GM12878 (cell line): ENCODE data around the gene PPIE. TPM values are rescaled to one million over a fixed set of nuclear protein-coding genes. Genes with fewer than 3 reads are reported as not detected.

ENCODE experiments used
- ATAC-seq: fragments of 200-7000 bp; cut with Tn5 transposase; 3 replicates; pipeline ENCODE4 v1.9.1; 2020; ENCODE audit warnings: mild to moderate bottlenecking, moderate library complexity
- BruUV-seq: library from RNA; stranded (reverse); fragments of 400-500 nt; replicated peaks from 2 replicates; lab custom pipeline; 2021; lab: Mats Ljungman, UMichigan
- CTCF ChIA-PET: fragments of 300-600 bp; sonication (Branson Sonifier 250); formaldehyde crosslinking; extraction: SDS; loops from one replicate; lab custom pipeline; 2021; ENCODE audit warnings: inconsistent platforms; lab: Yijun Ruan, JAX
- POLR2A ChIA-PET: fragments of 350-600 bp; formaldehyde crosslinking; extraction: SDS; loops from one replicate; lab custom pipeline; 2021; ENCODE audit warnings: inconsistent platforms; lab: Charles Lee
- RAD21 ChIA-PET: fragments of 300-600 bp; sonication (Branson Sonifier 250); formaldehyde crosslinking; loops from one replicate; lab custom pipeline; 2023; ENCODE audit warnings: antibody characterized with exemption; ENCODE audit not compliant: unreplicated experiment; lab: Charles Lee
- SMC1A ChIA-PET: fragments of 300-600 bp; sonication (Branson Sonifier 250); formaldehyde crosslinking; loops from one replicate; lab custom pipeline; 2023; ENCODE audit not compliant: unreplicated experiment, uncharacterized antibody; lab: Charles Lee
- DNase-seq: peaks from one replicate; pipeline ENCODE4 v3.0.0-alpha.2; 2011; ENCODE audit warnings: low read depth, low spot score
- FAIRE-seq: peaks from 3 replicates; lab custom pipeline; 2011; peaks lifted over from hg19 to GRCh38; lab: Jason Lieb, UNC
- H2AFZ ChIP-seq: 2 replicates; pipeline ENCODE4 v1.6.0; 2011; ENCODE audit warnings: low read depth, low read length, control low read depth; ENCODE audit not compliant: control insufficient read depth
- H3K27ac ChIP-seq: 2 replicates; pipeline ENCODE4 v1.5.1; 2011; ENCODE audit warnings: control low read depth; ENCODE audit not compliant: control insufficient read depth, insufficient read depth
- H3K27me3 ChIP-seq, 2 experiments: replicated peaks in 1 of 2; 2 replicates each; pipeline versions ENCODE4 v1.6.0 to v1.6.1; 2011; ENCODE audit warnings: low read length in 1 of 2; ENCODE audit not compliant: control insufficient read depth in 2 of 2, insufficient read depth in 2 of 2
- H3K36me3 ChIP-seq, 2 experiments: 2 replicates each; pipeline ENCODE4 v1.5.1; 2011; ENCODE audit warnings: low read length in 1 of 2; ENCODE audit not compliant: control insufficient read depth in 2 of 2, insufficient read depth in 2 of 2
- H3K4me1 ChIP-seq: 2 replicates; pipeline ENCODE4 v1.6.1; 2011; ENCODE audit warnings: mild to moderate bottlenecking, low read length, moderate library complexity, mixed read lengths; ENCODE audit not compliant: control insufficient read depth, insufficient read depth
- H3K4me2 ChIP-seq: 2 replicates; pipeline ENCODE4 v1.6.0; 2011; ENCODE audit warnings: control low read depth; ENCODE audit not compliant: control insufficient read depth, insufficient read depth
- H3K4me3 ChIP-seq: fragments of 200-600 bp; sonication (generic); 2 replicates; pipeline ENCODE4 v1.5.1; 2016
- H3K79me2 ChIP-seq: 2 replicates; pipeline ENCODE4 v1.6.0; 2011; ENCODE audit warnings: low read length; ENCODE audit not compliant: control insufficient read depth, insufficient read depth
- H3K9ac ChIP-seq: 2 replicates; pipeline ENCODE4 v1.8.0; 2011; ENCODE audit warnings: low read length, control low read depth, mixed read lengths; ENCODE audit not compliant: control insufficient read depth, insufficient read depth
- H3K9me3 ChIP-seq: replicated peaks from 3 replicates; pipeline ENCODE4 v1.5.1; 2011; ENCODE audit warnings: mild to moderate bottlenecking, low read length; ENCODE audit not compliant: control insufficient read depth, insufficient read depth
- H4K20me1 ChIP-seq: 2 replicates; pipeline ENCODE4 v1.6.0; 2011; ENCODE audit not compliant: control insufficient read depth, insufficient read depth
- IKZF2 ChIP-seq, 2 experiments: fragments of 450-650 bp; IDR thresholded peaks; 2 replicates each; pipeline ENCODE4 v1.6.1; 2017; ENCODE audit warnings: mild to moderate bottlenecking in 2 of 2, moderate library complexity in 2 of 2
- JUNB ChIP-seq: IDR thresholded peaks from 2 replicates; pipeline ENCODE4 v1.6.1; 2016; ENCODE audit warnings: antibody characterized with exemption, mild to moderate bottlenecking
- MEF2A ChIP-seq: IDR thresholded peaks from 2 replicates; pipeline ENCODE4 v1.6.1; 2011; ENCODE audit warnings: low read depth, mild to moderate bottlenecking, low read length, moderate library complexity; ENCODE audit not compliant: insufficient read depth
- NFYA ChIP-seq: IDR thresholded peaks from 2 replicates; pipeline ENCODE4 v1.6.1; 2011; ENCODE audit warnings: low read depth, mild to moderate bottlenecking, low read length, improper control_type of control experiment, borderline replicate concordance
- NR2F1 ChIP-seq: fragments of 450-650 bp; conservative IDR thresholded peaks from 2 replicates; pipeline ENCODE4 v1.6.1; 2017; ENCODE audit warnings: mild to moderate bottlenecking
- RFX5 ChIP-seq: IDR thresholded peaks from 2 replicates; pipeline ENCODE4 v1.6.1; 2011; ENCODE audit warnings: low read depth, low read length, improper control_type of control experiment
- RUNX3 ChIP-seq: IDR thresholded peaks from 2 replicates; pipeline ENCODE4 v1.6.1; 2012; ENCODE audit warnings: low read length, inconsistent platforms
- SIX5 ChIP-seq: IDR thresholded peaks from 2 replicates; pipeline ENCODE4 v1.6.1; 2011; ENCODE audit warnings: mild to moderate bottlenecking, low read depth, low read length, moderate library complexity; ENCODE audit not compliant: severe bottlenecking
- SMC3 ChIP-seq: IDR thresholded peaks from 2 replicates; pipeline ENCODE4 v1.6.1; 2011; ENCODE audit warnings: low read length, improper control_type of control experiment, borderline replicate concordance
- WRNIP1 ChIP-seq: IDR thresholded peaks from 2 replicates; pipeline ENCODE4 v1.6.1; 2011; ENCODE audit warnings: low read depth, low read length, improper control_type of control experiment, borderline replicate concordance
- YY1 ChIP-seq: IDR thresholded peaks from 2 replicates; pipeline ENCODE4 v1.6.1; 2011; ENCODE audit warnings: low read depth, mild to moderate bottlenecking, low read length
- WGBS: methylation state at CpG from one replicate; pipeline ENCODE4 v1.1.6; 2016; ENCODE audit warnings: low lambda C conversion rate; ENCODE audit not compliant: insufficient replicate concordance, insufficient coverage; ENCODE audit errors: missing lambda C conversion rate; 5-methylcytosine and 5-hydroxymethylcytosine counted together
- in situ Hi-C: fragments of 300-500 bp; cut with MboI; formaldehyde crosslinking; loops from 9 replicates; pipeline ENCODE4 v1.14.3; 2018; ENCODE audit warnings: mixed read lengths
- intact Hi-C: fragments of 100-400 bp; cut with micrococcal nuclease; formaldehyde crosslinking; loops from one replicate; pipeline ENCODE4 v1.14.2; 2022; ENCODE audit not compliant: unreplicated experiment
- polyA plus RNA-seq, 11 experiments: library from polyadenylated mRNA; depleted of rRNA in 4 of 11; unstranded in 6 of 11; stranded (reverse) in 5 of 11; fragments of >200 nt; fragmentation: Nextera tagmentation in 4 of 11; fragmentation: Illumina TruSeq in 1 of 11; extraction: Ambion mirVana in 4 of 11; extraction: Trizol in 1 of 11; gene quantifications; 1 replicate in 1 of 11; 2 replicates in 10 of 11; pipeline versions ENCODE4 v1.2.1 to v1.2.3, GENCODE V29; 2011 to 2016; ENCODE audit warnings: inconsistent platforms in 2 of 11, missing spikeins in 2 of 11, low read depth in 1 of 11
- total RNA-seq, 4 experiments: library from RNA; depleted of rRNA in 3 of 4; stranded (reverse); fragments of >200 nt in 3 of 4; fragmentation: Illumina TruSeq in 1 of 4; extraction: Trizol in 1 of 4; gene quantifications; 2 replicates each; pipeline versions ENCODE4 v1.2.1 to v1.2.3, GENCODE V29; 2013 to 2021
- TF ChIP-seq, protein P1 (sequence below): IDR thresholded peaks from 2 replicates; pipeline ENCODE4 v1.6.1; 2011; ENCODE audit warnings: borderline replicate concordance, low read depth, mild to moderate bottlenecking, moderate library complexity, mixed read lengths, low read length; ENCODE audit not compliant: insufficient read depth; ENCODE audit errors: extremely low read length
- TF ChIP-seq, protein P2 (sequence below): fragments of 450-650 bp; IDR thresholded peaks from 2 replicates; pipeline ENCODE4 v1.6.1; 2017; ENCODE audit warnings: borderline replicate concordance
- TF ChIP-seq, protein P3 (sequence below): fragments of 450-650 bp; IDR thresholded peaks from 2 replicates; pipeline ENCODE4 v1.6.1; 2016; ENCODE audit warnings: mild to moderate bottlenecking, moderate library complexity, borderline replicate concordance

PPIE gene
- total and polyA plus RNA-seq, 10 of the 15 experiments (the other 5 are each of a cell fraction or from before 2014, with no cell fraction given), result 36.6 to 163 (median 70.1) TPM

- intact Hi-C loops, result no loop called here
- Histone ChIP-seq H2AFZ (no peak overlapping the region), H4K20me1 (no peaks in the 10 kb centered on the region), H3K4me3 (no peak overlapping the region), H3K79me2 (no peaks in the 10 kb centered on the region), H3K9ac (no peak overlapping the region), H3K4me1 (no peaks in the 10 kb centered on the region), H3K27me3 (no peaks in the 10 kb centered on the region)
- ChIA-PET RAD21 (no interaction called here), CTCF (interaction anchor here (0.6 to 6.5 kb wide), 3 partner anchors 32 to 668 kb away, joined by 4 to 39 read pairs (median 10); partner anchors contain the start of gene NT5C1A), POLR2A (no interaction called here)
- DNase-seq (no peak), ATAC-seq (no peak)
- in situ Hi-C loops, result no loop called here
- BruUV-seq, result no TSS peak
- no peak for TF ChIP-seq IKZF2 (IDR thresholded peaks at IDR 0.05)
- no peak for TF ChIP-seq MEF2A
- no peak for TF ChIP-seq RUNX3
- TF ChIP-seq RFX5, result no peak
- TF ChIP-seq SIX5, result no peak
- no peak for TF ChIP-seq NR2F1
- TF ChIP-seq SMC3, result no peak
- no peak for TF ChIP-seq NFYA
- no peak for TF ChIP-seq JUNB
- TF ChIP-seq, protein P1, sequence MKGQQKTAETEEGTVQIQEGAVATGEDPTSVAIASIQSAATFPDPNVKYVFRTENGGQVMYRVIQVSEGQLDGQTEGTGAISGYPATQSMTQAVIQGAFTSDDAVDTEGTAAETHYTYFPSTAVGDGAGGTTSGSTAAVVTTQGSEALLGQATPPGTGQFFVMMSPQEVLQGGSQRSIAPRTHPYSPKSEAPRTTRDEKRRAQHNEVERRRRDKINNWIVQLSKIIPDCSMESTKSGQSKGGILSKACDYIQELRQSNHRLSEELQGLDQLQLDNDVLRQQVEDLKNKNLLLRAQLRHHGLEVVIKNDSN, result no peak
- TF ChIP-seq YY1, result no peak
- TF ChIP-seq, protein P2, sequence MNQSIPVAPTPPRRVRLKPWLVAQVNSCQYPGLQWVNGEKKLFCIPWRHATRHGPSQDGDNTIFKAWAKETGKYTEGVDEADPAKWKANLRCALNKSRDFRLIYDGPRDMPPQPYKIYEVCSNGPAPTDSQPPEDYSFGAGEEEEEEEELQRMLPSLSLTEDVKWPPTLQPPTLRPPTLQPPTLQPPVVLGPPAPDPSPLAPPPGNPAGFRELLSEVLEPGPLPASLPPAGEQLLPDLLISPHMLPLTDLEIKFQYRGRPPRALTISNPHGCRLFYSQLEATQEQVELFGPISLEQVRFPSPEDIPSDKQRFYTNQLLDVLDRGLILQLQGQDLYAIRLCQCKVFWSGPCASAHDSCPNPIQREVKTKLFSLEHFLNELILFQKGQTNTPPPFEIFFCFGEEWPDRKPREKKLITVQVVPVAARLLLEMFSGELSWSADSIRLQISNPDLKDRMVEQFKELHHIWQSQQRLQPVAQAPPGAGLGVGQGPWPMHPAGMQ, result no peak
- TF ChIP-seq, protein P3, sequence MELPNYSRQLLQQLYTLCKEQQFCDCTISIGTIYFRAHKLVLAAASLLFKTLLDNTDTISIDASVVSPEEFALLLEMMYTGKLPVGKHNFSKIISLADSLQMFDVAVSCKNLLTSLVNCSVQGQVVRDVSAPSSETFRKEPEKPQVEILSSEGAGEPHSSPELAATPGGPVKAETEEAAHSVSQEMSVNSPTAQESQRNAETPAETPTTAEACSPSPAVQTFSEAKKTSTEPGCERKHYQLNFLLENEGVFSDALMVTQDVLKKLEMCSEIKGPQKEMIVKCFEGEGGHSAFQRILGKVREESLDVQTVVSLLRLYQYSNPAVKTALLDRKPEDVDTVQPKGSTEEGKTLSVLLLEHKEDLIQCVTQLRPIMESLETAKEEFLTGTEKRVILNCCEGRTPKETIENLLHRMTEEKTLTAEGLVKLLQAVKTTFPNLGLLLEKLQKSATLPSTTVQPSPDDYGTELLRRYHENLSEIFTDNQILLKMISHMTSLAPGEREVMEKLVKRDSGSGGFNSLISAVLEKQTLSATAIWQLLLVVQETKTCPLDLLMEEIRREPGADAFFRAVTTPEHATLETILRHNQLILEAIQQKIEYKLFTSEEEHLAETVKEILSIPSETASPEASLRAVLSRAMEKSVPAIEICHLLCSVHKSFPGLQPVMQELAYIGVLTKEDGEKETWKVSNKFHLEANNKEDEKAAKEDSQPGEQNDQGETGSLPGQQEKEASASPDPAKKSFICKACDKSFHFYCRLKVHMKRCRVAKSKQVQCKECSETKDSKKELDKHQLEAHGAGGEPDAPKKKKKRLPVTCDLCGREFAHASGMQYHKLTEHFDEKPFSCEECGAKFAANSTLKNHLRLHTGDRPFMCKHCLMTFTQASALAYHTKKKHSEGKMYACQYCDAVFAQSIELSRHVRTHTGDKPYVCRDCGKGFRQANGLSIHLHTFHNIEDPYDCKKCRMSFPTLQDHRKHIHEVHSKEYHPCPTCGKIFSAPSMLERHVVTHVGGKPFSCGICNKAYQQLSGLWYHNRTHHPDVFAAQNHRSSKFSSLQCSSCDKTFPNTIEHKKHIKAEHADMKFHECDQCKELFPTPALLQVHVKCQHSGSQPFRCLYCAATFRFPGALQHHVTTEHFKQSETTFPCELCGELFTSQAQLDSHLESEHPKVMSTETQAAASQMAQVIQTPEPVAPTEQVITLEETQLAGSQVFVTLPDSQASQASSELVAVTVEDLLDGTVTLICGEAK, result no peak
- TF ChIP-seq WRNIP1, result no peak
- TF ChIP-seq, all 136 proteins: peak for 0
- no peak for FAIRE-seq
- Histone ChIP-seq H3K9me3 (no peaks in the 10 kb centered on the region; the same call in 2 of the 3 replicates), H3K27ac (no peak overlapping the region), H3K4me2 (no peak overlapping the region), H3K36me3 (no peaks in the 10 kb centered on the region)
- WGBS, result 33% methylated on average over 1 of the region's 1 CpG
- SMC1A ChIA-PET, result no interaction called here
Observed at GRCh38 chr1:39704757-39705156, 33.9 kb upstream of the PPIE start.
